ENCODE measurements around the gene GOLGA6L2.

Gene GOLGA6L2

DNA sequence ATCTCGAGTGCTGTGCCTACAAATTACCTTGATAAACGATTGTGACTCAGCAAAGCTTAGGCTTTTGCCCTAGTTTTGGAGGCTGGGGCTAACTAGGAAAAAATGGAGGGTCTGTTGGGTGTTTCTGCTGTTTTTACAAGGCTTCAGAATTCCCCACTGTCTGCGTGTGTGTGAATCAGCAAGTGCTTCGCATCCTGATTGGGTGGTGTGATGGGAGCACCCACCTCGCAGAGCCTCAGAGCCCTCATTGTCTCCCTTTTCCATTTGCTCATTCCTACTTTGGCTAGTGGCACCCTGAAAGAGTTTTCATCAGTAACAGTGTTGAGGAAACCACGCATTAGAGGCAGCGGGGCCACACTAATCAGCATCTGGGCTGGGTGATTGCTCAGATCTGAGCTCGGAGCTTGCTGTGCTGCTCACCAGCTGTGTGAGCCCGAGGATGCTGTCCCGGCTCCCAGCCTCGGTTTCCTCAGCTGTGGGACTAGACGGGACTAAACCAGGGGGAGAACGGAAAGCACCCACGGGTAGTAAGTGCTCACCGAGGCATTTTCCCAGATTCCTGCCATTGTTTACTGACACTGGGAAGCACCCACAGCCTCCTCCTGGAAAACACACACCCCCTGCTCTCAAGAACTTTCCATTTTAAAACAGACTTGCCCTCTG, 51.9 kb downstream of the GOLGA6L2 start:
- H3K9ac ChIP-seq (ENCODE audit: low read length) = no peak overlapping the region
- no peak overlapping the region for H3K27ac ChIP-seq (ENCODE audit: low read length)
- TF ChIP-seq CTCF (IDR thresholded peaks at IDR 0.05; ENCODE audit: low read depth, low read length) = no peak
- no peak for TF ChIP-seq EZH2phosphoT487 (IDR thresholded peaks at IDR 0.05; ENCODE audit: low read depth)
- H2AFZ ChIP-seq (ENCODE audit: low read depth, low read length) = no peak overlapping the region
- no peaks in the 10 kb centered on the region for H4K20me1 ChIP-seq (ENCODE audit: insufficient read depth, low read length)
- H3K27me3 ChIP-seq (ENCODE audit: low read depth, low read length) = no peaks in the 10 kb centered on the region
- no peaks in the 10 kb centered on the region for H3K9me3 ChIP-seq (ENCODE audit: insufficient read depth, low read length)
- no peaks in the 10 kb centered on the region for H3K4me1 ChIP-seq (ENCODE audit: low read length)
- H3K79me2 ChIP-seq (ENCODE audit: low read length) = no peaks in the 10 kb centered on the region
- H3K4me2 ChIP-seq (ENCODE audit: low read length) = no peak overlapping the region
- H3K36me3 ChIP-seq (replicated peaks; ENCODE audit: low read depth, low read length) = no peaks in the 10 kb centered on the region
- H3K4me3 ChIP-seq (ENCODE audit: low read length) = no peak overlapping the region
